Upper lobe of left lung (tissue), 4 donors: ENCODE results near the gene TMEM184A.

Source experiments
- CTCF ChIP-seq, 6 experiments: fragments of 450-650 bp in 4 of 6; fragments of 200-600 bp in 2 of 6; sonication (generic) in 2 of 6; IDR thresholded peaks; one replicate each; pipeline ENCODE4 v1.5.1; 2016 to 2019; ENCODE audit warnings: antibody characterized with exemption in 6 of 6
- POLR2AphosphoS5 ChIP-seq, 2 donors: sonication (generic); formaldehyde crosslinking; IDR thresholded peaks; one replicate each; pipeline ENCODE4 v1.5.1; 2017; ENCODE audit warnings: antibody characterized with exemption in 2 of 2

- no peak for TF ChIP-seq CTCF (IDR thresholded peaks at IDR 0.05)
- no peak for TF ChIP-seq POLR2AphosphoS5 (IDR thresholded peaks at IDR 0.05)
These were observed 30.3 kb upstream of the TMEM184A start for GRCh38 chr7:1586126-1586826.
